ENCODE results near the gene CYP19A1. TPM values are rescaled to one million over a fixed set of nuclear protein-coding genes. Genes with fewer than 3 reads are reported as not detected.

Gene CYP19A1
- total RNA-seq, 1 experiment from 2014 or later, result 0.94 TPM

GRCh38 chr15:51180534-51180933 is 157.9 kb downstream of the CYP19A1 start:
- no peak for DNase-seq
- Histone ChIP-seq H3K9me2 (ENCODE audit: insufficient read depth) (no peaks in the 10 kb centered on the region), H3K79me2 (ENCODE audit: low read depth) (no peaks in the 10 kb centered on the region), H3K4me2 (no peak overlapping the region), H3K27me3 (ENCODE audit: insufficient read depth, low read depth) (peaks cover 20% of the 10 kb centered on the region), H3K27ac (no peak overlapping the region), H3K36me3 (ENCODE audit: low read depth) (no peaks in the 10 kb centered on the region), H3K4me1 (replicated peaks; ENCODE audit: insufficient read depth) (no peaks in the 10 kb centered on the region), H2AFZ (no peak overlapping the region), H3K9me3 (ENCODE audit: insufficient read depth, low read depth) (no peaks in the 10 kb centered on the region), H3F3A (ENCODE audit: insufficient read depth, low read depth) (no peaks in the 10 kb centered on the region), H4K20me1 (ENCODE audit: insufficient read depth) (no peaks in the 10 kb centered on the region), H3K4me3 (no peak overlapping the region)
- BruUV-seq (replicated peaks), result no TSS peak
- CTCF ChIA-PET, result no interaction called here
- POLR2A ChIA-PET (ENCODE audit: unreplicated experiment), result no interaction called here
- TF ChIP-seq, protein P1, sequence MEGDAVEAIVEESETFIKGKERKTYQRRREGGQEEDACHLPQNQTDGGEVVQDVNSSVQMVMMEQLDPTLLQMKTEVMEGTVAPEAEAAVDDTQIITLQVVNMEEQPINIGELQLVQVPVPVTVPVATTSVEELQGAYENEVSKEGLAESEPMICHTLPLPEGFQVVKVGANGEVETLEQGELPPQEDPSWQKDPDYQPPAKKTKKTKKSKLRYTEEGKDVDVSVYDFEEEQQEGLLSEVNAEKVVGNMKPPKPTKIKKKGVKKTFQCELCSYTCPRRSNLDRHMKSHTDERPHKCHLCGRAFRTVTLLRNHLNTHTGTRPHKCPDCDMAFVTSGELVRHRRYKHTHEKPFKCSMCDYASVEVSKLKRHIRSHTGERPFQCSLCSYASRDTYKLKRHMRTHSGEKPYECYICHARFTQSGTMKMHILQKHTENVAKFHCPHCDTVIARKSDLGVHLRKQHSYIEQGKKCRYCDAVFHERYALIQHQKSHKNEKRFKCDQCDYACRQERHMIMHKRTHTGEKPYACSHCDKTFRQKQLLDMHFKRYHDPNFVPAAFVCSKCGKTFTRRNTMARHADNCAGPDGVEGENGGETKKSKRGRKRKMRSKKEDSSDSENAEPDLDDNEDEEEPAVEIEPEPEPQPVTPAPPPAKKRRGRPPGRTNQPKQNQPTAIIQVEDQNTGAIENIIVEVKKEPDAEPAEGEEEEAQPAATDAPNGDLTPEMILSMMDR (conservative IDR thresholded peaks at IDR 0.05), result no peak
- no peak for TF ChIP-seq EZH2 (IDR thresholded peaks at IDR 0.05; ENCODE audit: low read depth)
- intact Hi-C loops (cut with micrococcal nuclease; ENCODE audit: unreplicated experiment), result no loop called here

DNA sequence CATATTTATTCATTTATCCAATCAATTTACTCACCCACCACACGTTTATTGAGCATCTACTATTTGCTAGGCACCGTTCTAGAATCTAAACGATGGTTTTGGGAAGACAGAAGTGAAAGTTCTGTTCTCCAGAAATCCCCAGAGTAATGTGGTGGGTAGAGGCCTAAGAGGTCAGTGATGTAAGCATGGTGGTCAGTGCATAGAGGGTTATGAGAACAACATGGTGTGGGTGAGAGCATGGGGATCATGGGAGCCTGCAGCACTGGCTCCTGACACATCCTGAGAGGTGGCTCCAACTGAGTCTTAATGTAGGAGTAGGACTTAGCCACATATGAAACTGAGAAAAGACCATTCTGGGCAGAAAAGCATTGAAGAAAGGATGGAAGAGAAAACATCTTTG is 158.4 kb downstream of the CYP19A1 start:
- H3K27ac ChIP-seq, result no peak overlapping the region
- no peaks in the 10 kb centered on the region for H3K36me3 ChIP-seq (ENCODE audit: low read depth)
- H3K4me2 ChIP-seq, result no peak overlapping the region
- POLR2A ChIA-PET (ENCODE audit: unreplicated experiment), result no interaction called here
- no peak overlapping the region for H3K4me3 ChIP-seq
- no peaks in the 10 kb centered on the region for H3K79me2 ChIP-seq (ENCODE audit: low read depth)
- no peaks in the 10 kb centered on the region for H3K9me2 ChIP-seq (ENCODE audit: insufficient read depth)
- BruUV-seq (replicated peaks), result no TSS peak
- DNase-seq, result no peak
- intact Hi-C loops (cut with micrococcal nuclease; ENCODE audit: unreplicated experiment), result no loop called here
- H3K4me1 ChIP-seq (replicated peaks; ENCODE audit: insufficient read depth), result no peaks in the 10 kb centered on the region
- H3F3A ChIP-seq (ENCODE audit: insufficient read depth, low read depth), result no peaks in the 10 kb centered on the region
- H2AFZ ChIP-seq, result no peak overlapping the region
- no peaks in the 10 kb centered on the region for H4K20me1 ChIP-seq (ENCODE audit: insufficient read depth)
- CTCF ChIA-PET, result no interaction called here
- no peaks in the 10 kb centered on the region for H3K9me3 ChIP-seq (ENCODE audit: insufficient read depth, low read depth)
- H3K27me3 ChIP-seq (ENCODE audit: insufficient read depth, low read depth), result peaks cover 19% of the 10 kb centered on the region
- no peak for TF ChIP-seq EZH2 (IDR thresholded peaks at IDR 0.05; ENCODE audit: low read depth)
- TF ChIP-seq, protein P1 (conservative IDR thresholded peaks at IDR 0.05), result no peak

DNA sequence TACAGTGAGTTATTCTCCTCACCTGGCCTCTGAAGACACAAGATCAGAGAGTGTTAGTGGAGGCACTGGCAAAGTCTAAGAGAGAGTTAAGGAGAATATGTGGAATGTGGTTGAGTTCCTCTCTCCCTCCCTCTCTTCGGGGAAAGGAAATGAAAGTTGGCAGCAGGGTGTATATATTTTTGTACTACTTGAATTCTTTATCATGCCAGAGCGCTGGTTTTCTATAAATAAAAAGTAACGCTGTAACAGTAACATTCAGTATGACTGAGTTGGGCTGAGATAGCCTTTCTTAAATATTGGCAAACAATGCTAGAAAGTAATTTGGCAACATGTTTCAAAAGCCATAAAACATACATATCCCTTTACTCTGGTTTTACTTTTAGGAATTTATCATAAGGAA is 166.2 kb downstream of the CYP19A1 start:
- Histone ChIP-seq H3F3A (ENCODE audit: insufficient read depth, low read depth) (no peaks in the 10 kb centered on the region), H3K9me2 (ENCODE audit: insufficient read depth) (no peaks in the 10 kb centered on the region), H3K4me1 (replicated peaks; ENCODE audit: insufficient read depth) (no peaks in the 10 kb centered on the region), H3K4me2 (no peak overlapping the region), H2AFZ (no peak overlapping the region), H4K20me1 (ENCODE audit: insufficient read depth) (no peaks in the 10 kb centered on the region), H3K27ac (no peak overlapping the region), H3K79me2 (ENCODE audit: low read depth) (no peaks in the 10 kb centered on the region), H3K4me3 (no peak overlapping the region), H3K27me3 (ENCODE audit: insufficient read depth, low read depth) (no peaks in the 10 kb centered on the region), H3K36me3 (ENCODE audit: low read depth) (no peaks in the 10 kb centered on the region), H3K9me3 (ENCODE audit: insufficient read depth, low read depth) (no peaks in the 10 kb centered on the region)
- no peak for DNase-seq
- no TSS peak for BruUV-seq (replicated peaks)
- TF ChIP-seq EZH2 (IDR thresholded peaks at IDR 0.05; ENCODE audit: low read depth), result no peak
- TF ChIP-seq, protein P1 (conservative IDR thresholded peaks at IDR 0.05), result no peak
- intact Hi-C loops (cut with micrococcal nuclease; ENCODE audit: unreplicated experiment), result no loop called here
- ChIA-PET POLR2A (ENCODE audit: unreplicated experiment) (no interaction called here), CTCF (no interaction called here)

Data from PC-9 (cell line).